Spleen (tissue), 7 donors: ENCODE measurements around the gene REV3L.

Experiments used
- POLR2A ChIP-seq, 3 donors: fragments of 450-650 bp; IDR thresholded peaks; one replicate each; pipeline ENCODE4 v1.5.1; 2017; ENCODE audit warnings: antibody characterized with exemption in 3 of 3, mild to moderate bottlenecking in 1 of 3
- TF ChIP-seq, protein P1 (sequence below), 11 experiments: fragments of 200-600 bp in 7 of 11; fragments of 450-650 bp in 4 of 11; sonication (generic) in 4 of 11; IDR thresholded peaks in 8 of 11; conservative IDR thresholded peaks in 3 of 11; 1 replicate in 7 of 11; 2 replicates in 4 of 11; pipeline versions ENCODE4 v1.4.0 to v1.8.0; 2016 to 2021; ENCODE audit warnings: antibody characterized with exemption in 11 of 11, inconsistent platforms in 4 of 11, mild to moderate bottlenecking in 1 of 11
- donor health status: DM: no; HTN: no; CAD: no; lungs with moderate emphysema.
- donor health status: DM: no; HTN: no; CAD: no.
- donor health status: DM: no; HTN: no; CAD: no.

DNA sequence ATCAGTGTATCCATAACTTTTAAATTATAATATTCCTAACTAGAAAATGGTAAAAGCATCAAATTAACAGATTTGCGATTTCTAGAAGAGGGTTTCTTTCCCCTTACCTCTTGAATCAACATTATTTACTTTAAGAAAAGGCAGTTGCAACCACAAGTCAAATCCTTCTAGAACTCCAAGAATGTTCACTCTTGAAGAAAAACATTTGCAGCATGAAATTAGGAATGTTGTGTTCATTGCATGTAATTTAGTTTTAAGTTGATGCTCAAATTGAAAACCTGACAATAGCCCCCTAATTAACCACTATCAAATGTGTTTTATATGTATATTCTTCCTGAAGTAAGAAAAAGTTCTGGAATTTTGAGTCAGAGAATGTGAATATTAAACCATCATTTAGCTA lies 2.3 kb upstream of the REV3L start:
- TF ChIP-seq POLR2A (IDR thresholded peaks at IDR 0.05), result no peak
- TF ChIP-seq, protein P1, sequence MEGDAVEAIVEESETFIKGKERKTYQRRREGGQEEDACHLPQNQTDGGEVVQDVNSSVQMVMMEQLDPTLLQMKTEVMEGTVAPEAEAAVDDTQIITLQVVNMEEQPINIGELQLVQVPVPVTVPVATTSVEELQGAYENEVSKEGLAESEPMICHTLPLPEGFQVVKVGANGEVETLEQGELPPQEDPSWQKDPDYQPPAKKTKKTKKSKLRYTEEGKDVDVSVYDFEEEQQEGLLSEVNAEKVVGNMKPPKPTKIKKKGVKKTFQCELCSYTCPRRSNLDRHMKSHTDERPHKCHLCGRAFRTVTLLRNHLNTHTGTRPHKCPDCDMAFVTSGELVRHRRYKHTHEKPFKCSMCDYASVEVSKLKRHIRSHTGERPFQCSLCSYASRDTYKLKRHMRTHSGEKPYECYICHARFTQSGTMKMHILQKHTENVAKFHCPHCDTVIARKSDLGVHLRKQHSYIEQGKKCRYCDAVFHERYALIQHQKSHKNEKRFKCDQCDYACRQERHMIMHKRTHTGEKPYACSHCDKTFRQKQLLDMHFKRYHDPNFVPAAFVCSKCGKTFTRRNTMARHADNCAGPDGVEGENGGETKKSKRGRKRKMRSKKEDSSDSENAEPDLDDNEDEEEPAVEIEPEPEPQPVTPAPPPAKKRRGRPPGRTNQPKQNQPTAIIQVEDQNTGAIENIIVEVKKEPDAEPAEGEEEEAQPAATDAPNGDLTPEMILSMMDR (IDR thresholded peaks at IDR 0.05 in 8 of 11, conservative IDR thresholded peaks at IDR 0.05 in 3 of 11), result no peak
